Esophagus muscularis mucosa (tissue), 3 donors: ENCODE data around the gene SNX9.

Experiments used
- POLR2A ChIP-seq: fragments of 450-650 bp; IDR thresholded peaks from one replicate; pipeline ENCODE4 v1.6.1; 2017; ENCODE audit warnings: antibody characterized with exemption, moderate library complexity, mild to moderate bottlenecking, low read depth
- TF ChIP-seq, protein P1 (sequence below), 3 experiments: fragments of 200-600 bp in 2 of 3; fragments of 450-650 bp in 1 of 3; sonication (generic) in 2 of 3; IDR thresholded peaks; one replicate each; pipeline ENCODE4 v1.5.1; 2017 to 2019; ENCODE audit warnings: antibody characterized with exemption in 3 of 3, mild to moderate bottlenecking in 2 of 3, moderate library complexity in 1 of 3

DNA sequence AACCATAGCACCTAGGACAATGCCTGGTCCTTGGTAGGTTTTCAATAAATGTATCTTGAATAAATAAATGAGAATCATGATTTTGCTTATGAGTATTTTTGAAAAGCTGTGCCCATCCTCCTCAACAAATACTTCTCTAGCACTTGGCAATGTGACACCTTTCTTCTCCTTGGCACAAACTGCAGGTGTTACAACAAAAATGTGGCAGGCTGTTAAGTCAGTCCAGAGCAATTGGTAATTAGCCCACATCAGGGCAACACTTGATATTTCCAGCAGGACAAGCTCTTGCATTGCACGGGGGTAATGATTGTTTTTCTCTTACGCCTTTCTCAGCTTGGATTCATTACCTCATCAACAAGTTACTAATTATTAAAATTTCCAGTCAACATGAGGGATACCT is 31.6 kb upstream of the SNX9 start:
- TF ChIP-seq, protein P1, sequence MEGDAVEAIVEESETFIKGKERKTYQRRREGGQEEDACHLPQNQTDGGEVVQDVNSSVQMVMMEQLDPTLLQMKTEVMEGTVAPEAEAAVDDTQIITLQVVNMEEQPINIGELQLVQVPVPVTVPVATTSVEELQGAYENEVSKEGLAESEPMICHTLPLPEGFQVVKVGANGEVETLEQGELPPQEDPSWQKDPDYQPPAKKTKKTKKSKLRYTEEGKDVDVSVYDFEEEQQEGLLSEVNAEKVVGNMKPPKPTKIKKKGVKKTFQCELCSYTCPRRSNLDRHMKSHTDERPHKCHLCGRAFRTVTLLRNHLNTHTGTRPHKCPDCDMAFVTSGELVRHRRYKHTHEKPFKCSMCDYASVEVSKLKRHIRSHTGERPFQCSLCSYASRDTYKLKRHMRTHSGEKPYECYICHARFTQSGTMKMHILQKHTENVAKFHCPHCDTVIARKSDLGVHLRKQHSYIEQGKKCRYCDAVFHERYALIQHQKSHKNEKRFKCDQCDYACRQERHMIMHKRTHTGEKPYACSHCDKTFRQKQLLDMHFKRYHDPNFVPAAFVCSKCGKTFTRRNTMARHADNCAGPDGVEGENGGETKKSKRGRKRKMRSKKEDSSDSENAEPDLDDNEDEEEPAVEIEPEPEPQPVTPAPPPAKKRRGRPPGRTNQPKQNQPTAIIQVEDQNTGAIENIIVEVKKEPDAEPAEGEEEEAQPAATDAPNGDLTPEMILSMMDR (IDR thresholded peaks at IDR 0.05): no peak
- TF ChIP-seq POLR2A: no peak
